Measurements from ENCODE around the gene CACNA1I. TPM values are rescaled to one million over a fixed set of nuclear protein-coding genes. Genes with fewer than 3 reads are reported as not detected.

Gene CACNA1I
- total and polyA plus RNA-seq, 2 donors (not counting 3 experiments of a cell fraction or from before 2014, with no cell fraction given), result not detected

DNA sequence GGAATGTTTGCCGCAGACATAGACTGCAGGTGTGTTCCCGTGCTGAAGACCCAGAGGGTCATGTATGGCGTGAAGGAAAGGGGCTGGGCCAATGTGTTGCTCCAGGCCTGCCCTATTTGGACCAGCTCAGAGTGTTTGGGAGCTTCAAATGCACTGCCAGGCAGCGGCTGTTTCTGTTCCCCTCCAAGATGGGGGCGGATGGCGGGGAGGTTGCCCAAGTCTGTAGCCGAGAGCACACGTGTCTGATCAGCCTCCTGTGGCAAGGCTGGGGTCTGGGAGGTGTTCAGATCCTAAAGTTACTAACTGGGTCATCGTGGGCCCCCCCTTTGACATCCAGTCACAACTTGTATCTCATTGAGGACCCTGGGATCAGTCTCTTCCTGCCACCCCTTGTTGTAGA is 45.5 kb downstream of the CACNA1I start:
- dilution Hi-C loops (cut with MboI; ENCODE audit: extremely low pct_ligation_motif_present, low sequenced_read_pairs), result no loop called here
- intact Hi-C loops (cut with micrococcal nuclease), result no loop called here
- H3K9ac ChIP-seq (replicated peaks; ENCODE audit: extremely low read depth, insufficient read depth, low read length), result no peak overlapping the region
- H3K4me1 ChIP-seq (ENCODE audit: control insufficient read depth, extremely low read depth, insufficient read depth, low read length), result no peaks in the 10 kb centered on the region
- no peaks in the 10 kb centered on the region for H3K9me1 ChIP-seq (replicated peaks; ENCODE audit: control insufficient read depth, extremely low read depth, insufficient read depth, low read length)
- CTCF ChIA-PET, result no interaction called here
- no peak for DNase-seq (ENCODE audit: low read depth, low spot score)
- H3K79me2 ChIP-seq (ENCODE audit: control insufficient read depth, insufficient read depth, low read length), result no peaks in the 10 kb centered on the region
- H2AFZ ChIP-seq (ENCODE audit: low read depth, low read length), result no peak overlapping the region
- H3K36me3 ChIP-seq (ENCODE audit: control insufficient read depth in 2 of 2, extremely low read depth in 1 of 2, insufficient read depth in 2 of 2, low read length in 2 of 2), result no peaks in the 10 kb centered on the region
- BruUV-seq (replicated peaks), result no TSS peak
- peaks cover 0 to 2% of the 10 kb centered on the region in 2 experiments for H3K27me3 ChIP-seq (ENCODE audit: control insufficient read depth in 2 of 2, insufficient read depth in 2 of 2, low read length in 2 of 2)
- no peak for TF ChIP-seq EZH2 (IDR thresholded peaks at IDR 0.05; ENCODE audit: borderline replicate concordance, low read depth, low read length, severe bottlenecking)
- no peak for TF ChIP-seq MYC (IDR thresholded peaks at IDR 0.05; ENCODE audit: low read depth, low read length)
- no peak for TF ChIP-seq POLR2A (IDR thresholded peaks at IDR 0.05; ENCODE audit: low read depth, low read length)
- no peak for TF ChIP-seq GATA2 (IDR thresholded peaks at IDR 0.05; ENCODE audit: insufficient read depth, insufficient read length, low read depth, low read length)
- no peak for TF ChIP-seq FOS (IDR thresholded peaks at IDR 0.05; ENCODE audit: borderline replicate concordance, insufficient read depth, low read length)
- TF ChIP-seq, protein P1, sequence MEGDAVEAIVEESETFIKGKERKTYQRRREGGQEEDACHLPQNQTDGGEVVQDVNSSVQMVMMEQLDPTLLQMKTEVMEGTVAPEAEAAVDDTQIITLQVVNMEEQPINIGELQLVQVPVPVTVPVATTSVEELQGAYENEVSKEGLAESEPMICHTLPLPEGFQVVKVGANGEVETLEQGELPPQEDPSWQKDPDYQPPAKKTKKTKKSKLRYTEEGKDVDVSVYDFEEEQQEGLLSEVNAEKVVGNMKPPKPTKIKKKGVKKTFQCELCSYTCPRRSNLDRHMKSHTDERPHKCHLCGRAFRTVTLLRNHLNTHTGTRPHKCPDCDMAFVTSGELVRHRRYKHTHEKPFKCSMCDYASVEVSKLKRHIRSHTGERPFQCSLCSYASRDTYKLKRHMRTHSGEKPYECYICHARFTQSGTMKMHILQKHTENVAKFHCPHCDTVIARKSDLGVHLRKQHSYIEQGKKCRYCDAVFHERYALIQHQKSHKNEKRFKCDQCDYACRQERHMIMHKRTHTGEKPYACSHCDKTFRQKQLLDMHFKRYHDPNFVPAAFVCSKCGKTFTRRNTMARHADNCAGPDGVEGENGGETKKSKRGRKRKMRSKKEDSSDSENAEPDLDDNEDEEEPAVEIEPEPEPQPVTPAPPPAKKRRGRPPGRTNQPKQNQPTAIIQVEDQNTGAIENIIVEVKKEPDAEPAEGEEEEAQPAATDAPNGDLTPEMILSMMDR (IDR thresholded peaks at IDR 0.05; ENCODE audit: extremely low read depth in 1 of 2, insufficient read depth in 1 of 2, low read depth in 1 of 2, low read length in 2 of 2), result no peak
- TF ChIP-seq POLR2AphosphoS5 (IDR thresholded peaks at IDR 0.05; ENCODE audit: insufficient read depth, low read depth, low read length), result no peak
- TF ChIP-seq, protein P2, sequence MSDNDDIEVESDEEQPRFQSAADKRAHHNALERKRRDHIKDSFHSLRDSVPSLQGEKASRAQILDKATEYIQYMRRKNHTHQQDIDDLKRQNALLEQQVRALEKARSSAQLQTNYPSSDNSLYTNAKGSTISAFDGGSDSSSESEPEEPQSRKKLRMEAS (IDR thresholded peaks at IDR 0.05; ENCODE audit: insufficient read depth, insufficient read length), result no peak
- no peak for TF ChIP-seq JUN (IDR thresholded peaks at IDR 0.05; ENCODE audit: borderline replicate concordance, insufficient read depth, insufficient read length, low read depth)
- H3K4me3 ChIP-seq (replicated peaks in 1 of 3; ENCODE audit: insufficient read depth in 1 of 3, low read depth in 1 of 3, low read length in 3 of 3), result no peak overlapping the region
- POLR2A ChIA-PET, result no interaction called here
- H4K20me1 ChIP-seq (replicated peaks; ENCODE audit: control insufficient read depth, extremely low read depth, insufficient read depth, low read length), result no peaks in the 10 kb centered on the region
- no peaks in the 10 kb centered on the region for H3K9me3 ChIP-seq (replicated peaks; ENCODE audit: control insufficient read depth, insufficient read depth, low read length)
- no peak for FAIRE-seq
- no peak overlapping the region for H3K27ac ChIP-seq (ENCODE audit: insufficient read depth, low read depth, low read length)
- no peak overlapping the region for H3K4me2 ChIP-seq (ENCODE audit: insufficient read depth, low read length)
